Loucy (cell line): ENCODE measurements around the gene DHRSX.

ENCODE experiments used
- H2AFZ ChIP-seq: fragments of 200-600 bp; sonication (generic); 2 replicates; pipeline ENCODE4 v1.6.0; 2016; ENCODE audit warnings: antibody characterized with exemption, mild to moderate bottlenecking, low read length, moderate library complexity
- H3F3A ChIP-seq: fragments of 200-600 bp; 2 replicates; pipeline ENCODE4 v1.6.0; 2016; ENCODE audit warnings: antibody characterized with exemption, low read depth, mild to moderate bottlenecking
- H3K27me3 ChIP-seq: fragments of 200-600 bp; sonication (generic); 2 replicates; pipeline ENCODE4 v1.6.1; 2014; ENCODE audit warnings: low read length, mild to moderate bottlenecking; ENCODE audit not compliant: insufficient read depth, poor library complexity, severe bottlenecking
- H3K36me3 ChIP-seq: fragments of 200-600 bp; sonication (generic); 2 replicates; pipeline ENCODE4 v1.6.1; 2016; ENCODE audit warnings: low read length; ENCODE audit not compliant: insufficient read depth
- H3K4me1 ChIP-seq: fragments of 200-600 bp; sonication (generic); 2 replicates; pipeline ENCODE4 v1.5.1; 2014; ENCODE audit warnings: low read length, mild to moderate bottlenecking; ENCODE audit not compliant: insufficient read depth, poor library complexity, severe bottlenecking
- H3K4me2 ChIP-seq: fragments of 200-600 bp; sonication (generic); 2 replicates; pipeline ENCODE4 v1.6.0; 2014; ENCODE audit warnings: antibody characterized with exemption, low read length, low read depth, mild to moderate bottlenecking; ENCODE audit not compliant: poor library complexity, severe bottlenecking
- H3K4me3 ChIP-seq: fragments of 200-600 bp; sonication (generic); 2 replicates; pipeline ENCODE4 v1.5.1; 2014; ENCODE audit warnings: low read length, mild to moderate bottlenecking, mixed read lengths; ENCODE audit not compliant: poor library complexity, severe bottlenecking
- H3K79me2 ChIP-seq: fragments of 200-600 bp; sonication (generic); 2 replicates; pipeline ENCODE4 v1.6.1; 2014; ENCODE audit warnings: low read length; ENCODE audit not compliant: insufficient read depth
- H3K9ac ChIP-seq: fragments of 200-600 bp; sonication (generic); 2 replicates; pipeline ENCODE4 v1.6.0; 2014; ENCODE audit warnings: mild to moderate bottlenecking, low read depth, low read length, moderate library complexity; ENCODE audit not compliant: poor library complexity, severe bottlenecking
- H3K9me2 ChIP-seq: fragments of 200-600 bp; sonication (generic); replicated peaks from 2 replicates; pipeline ENCODE4 v1.6.1; 2016; ENCODE audit warnings: low read depth, low read length, mixed read lengths
- H3K9me3 ChIP-seq: fragments of 200-600 bp; sonication (generic); 2 replicates; pipeline ENCODE4 v1.6.1; 2014; ENCODE audit warnings: mild to moderate bottlenecking, antibody characterized with exemption, low read length, low read depth; ENCODE audit not compliant: insufficient read depth
- H4K20me1 ChIP-seq: fragments of 200-600 bp; sonication (generic); 2 replicates; pipeline ENCODE4 v1.6.0; 2014; ENCODE audit warnings: antibody characterized with exemption, low read length, mild to moderate bottlenecking; ENCODE audit not compliant: insufficient read depth, poor library complexity, severe bottlenecking
- EZH2phosphoT487 ChIP-seq: fragments of 200-600 bp; IDR thresholded peaks from 2 replicates; pipeline ENCODE4 v1.6.1; 2018; ENCODE audit warnings: antibody characterized with exemption, mild to moderate bottlenecking, moderate library complexity, borderline replicate concordance
- TF ChIP-seq, protein P1 (sequence below): fragments of 200-600 bp; sonication (generic); conservative IDR thresholded peaks from 2 replicates; pipeline ENCODE4 v1.5.1; 2014; ENCODE audit warnings: mild to moderate bottlenecking, antibody characterized with exemption, low read length

Gene DHRSX

DNA sequence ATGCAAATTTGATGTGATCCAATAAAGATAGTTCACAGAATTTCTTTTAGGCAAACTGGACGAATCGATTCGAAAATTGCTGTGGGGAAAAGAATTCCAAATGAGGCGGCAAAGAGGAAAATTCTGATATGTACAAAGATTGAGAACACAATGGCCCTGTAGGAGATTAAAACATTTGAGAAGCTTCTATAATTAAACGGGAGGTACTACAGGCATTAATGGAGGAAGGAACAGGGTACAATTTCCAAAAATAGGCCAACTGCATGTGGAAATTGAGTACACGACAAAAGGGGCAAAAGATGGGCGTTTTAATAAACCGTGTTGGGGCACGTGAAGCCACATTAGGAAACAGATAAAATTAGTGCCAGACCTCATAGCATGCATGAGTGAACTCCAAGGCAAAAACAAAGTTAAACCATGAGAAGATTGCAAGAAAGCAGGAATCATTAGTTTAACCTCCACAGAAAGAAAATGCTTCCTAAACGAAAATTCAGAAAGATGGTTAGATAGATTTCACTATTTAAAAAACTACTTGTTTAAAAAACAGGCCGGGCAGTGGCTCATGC lies 68.4 kb downstream of the DHRSX start:
- no peaks in the 10 kb centered on the region for H3F3A ChIP-seq
- no peak overlapping the region for H3K4me2 ChIP-seq
- no peaks in the 10 kb centered on the region for H3K9me2 ChIP-seq
- no peak overlapping the region for H3K9ac ChIP-seq
- no peaks in the 10 kb centered on the region for H3K9me3 ChIP-seq
- no peaks in the 10 kb centered on the region for H3K79me2 ChIP-seq
- no peak overlapping the region for H2AFZ ChIP-seq
- TF ChIP-seq, protein P1, sequence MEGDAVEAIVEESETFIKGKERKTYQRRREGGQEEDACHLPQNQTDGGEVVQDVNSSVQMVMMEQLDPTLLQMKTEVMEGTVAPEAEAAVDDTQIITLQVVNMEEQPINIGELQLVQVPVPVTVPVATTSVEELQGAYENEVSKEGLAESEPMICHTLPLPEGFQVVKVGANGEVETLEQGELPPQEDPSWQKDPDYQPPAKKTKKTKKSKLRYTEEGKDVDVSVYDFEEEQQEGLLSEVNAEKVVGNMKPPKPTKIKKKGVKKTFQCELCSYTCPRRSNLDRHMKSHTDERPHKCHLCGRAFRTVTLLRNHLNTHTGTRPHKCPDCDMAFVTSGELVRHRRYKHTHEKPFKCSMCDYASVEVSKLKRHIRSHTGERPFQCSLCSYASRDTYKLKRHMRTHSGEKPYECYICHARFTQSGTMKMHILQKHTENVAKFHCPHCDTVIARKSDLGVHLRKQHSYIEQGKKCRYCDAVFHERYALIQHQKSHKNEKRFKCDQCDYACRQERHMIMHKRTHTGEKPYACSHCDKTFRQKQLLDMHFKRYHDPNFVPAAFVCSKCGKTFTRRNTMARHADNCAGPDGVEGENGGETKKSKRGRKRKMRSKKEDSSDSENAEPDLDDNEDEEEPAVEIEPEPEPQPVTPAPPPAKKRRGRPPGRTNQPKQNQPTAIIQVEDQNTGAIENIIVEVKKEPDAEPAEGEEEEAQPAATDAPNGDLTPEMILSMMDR: no peak
- no peak for TF ChIP-seq EZH2phosphoT487
- no peaks in the 10 kb centered on the region for H3K36me3 ChIP-seq
- H4K20me1 ChIP-seq: no peaks in the 10 kb centered on the region
- H3K4me3 ChIP-seq: no peak overlapping the region
- H3K27me3 ChIP-seq: no peaks in the 10 kb centered on the region
- no peaks in the 10 kb centered on the region for H3K4me1 ChIP-seq

DNA sequence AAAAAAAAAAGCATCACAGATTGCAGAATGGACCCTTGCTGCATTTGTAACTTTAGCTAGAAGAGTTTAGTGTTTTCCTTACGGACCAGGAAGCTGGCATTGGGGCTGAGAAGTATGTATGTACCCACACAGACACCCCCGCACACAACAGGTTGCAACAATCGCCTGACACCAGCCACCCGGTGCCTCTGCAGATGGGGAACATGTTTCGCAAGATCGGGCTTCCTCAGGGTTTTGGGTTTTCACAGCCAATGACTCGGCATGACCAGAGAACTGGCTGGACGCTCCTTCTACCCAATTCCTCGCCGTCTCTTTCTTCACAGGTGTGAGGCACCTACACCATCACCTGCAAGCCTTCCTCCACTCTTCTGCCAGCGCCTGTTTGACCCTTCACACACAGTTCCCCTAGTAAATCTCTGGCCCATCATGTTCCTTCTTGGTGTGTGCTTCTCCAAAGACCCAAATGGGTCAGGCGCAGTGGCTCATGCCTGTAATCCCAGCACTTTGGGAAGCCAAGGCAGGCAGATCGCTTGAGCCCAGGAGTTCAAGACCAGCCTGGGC lies 70.4 kb downstream of the DHRSX start:
- H3K79me2 ChIP-seq: no peaks in the 10 kb centered on the region
- H3K4me3 ChIP-seq: no peak overlapping the region
- H3K4me1 ChIP-seq: no peaks in the 10 kb centered on the region
- H4K20me1 ChIP-seq: no peaks in the 10 kb centered on the region
- H3K4me2 ChIP-seq: no peak overlapping the region
- no peak overlapping the region for H2AFZ ChIP-seq
- no peaks in the 10 kb centered on the region for H3K36me3 ChIP-seq
- TF ChIP-seq EZH2phosphoT487: no peak
- TF ChIP-seq, protein P1: no peak
- H3K9me2 ChIP-seq: no peaks in the 10 kb centered on the region
- H3K9ac ChIP-seq: no peak overlapping the region
- no peaks in the 10 kb centered on the region for H3K27me3 ChIP-seq
- no peaks in the 10 kb centered on the region for H3K9me3 ChIP-seq
- H3F3A ChIP-seq: no peaks in the 10 kb centered on the region

DNA sequence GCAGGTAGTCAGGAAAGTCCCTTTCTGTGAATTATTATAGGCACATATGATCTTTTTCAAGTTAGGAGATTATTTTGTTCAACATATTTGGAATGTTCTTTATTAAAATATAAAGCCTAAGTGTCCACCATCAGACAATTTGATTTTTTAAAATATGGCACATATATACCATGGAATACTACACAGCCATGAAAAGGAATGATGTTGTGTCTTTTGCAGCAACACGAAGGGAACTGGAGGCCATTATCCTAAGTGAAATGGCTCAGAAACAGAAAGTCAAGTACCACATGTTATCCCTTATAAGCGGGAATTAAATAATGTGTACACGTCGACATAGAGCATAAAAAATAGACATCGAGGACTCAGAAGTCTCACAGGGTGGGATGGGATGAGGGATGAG lies 73.0 kb downstream of the DHRSX start:
- Histone ChIP-seq H3K9ac (no peak overlapping the region), H3K79me2 (no peaks in the 10 kb centered on the region), H3K9me3 (no peaks in the 10 kb centered on the region), H3F3A (no peaks in the 10 kb centered on the region), H2AFZ (no peak overlapping the region), H3K27me3 (no peaks in the 10 kb centered on the region), H4K20me1 (no peaks in the 10 kb centered on the region), H3K4me2 (no peak overlapping the region), H3K36me3 (no peaks in the 10 kb centered on the region), H3K4me3 (no peak overlapping the region), H3K9me2 (no peaks in the 10 kb centered on the region), H3K4me1 (no peaks in the 10 kb centered on the region)
- no peak for TF ChIP-seq EZH2phosphoT487
- TF ChIP-seq, protein P1: no peak
